Spinal cord (tissue), 4 donors: Measurements from ENCODE around the gene PROCR. TPM values are rescaled to one million over a fixed set of nuclear protein-coding genes. Genes with fewer than 3 reads are reported as not detected.

Experiments
- polyA plus RNA-seq, 2 donors: library from polyadenylated mRNA; unstranded; fragments of 120-200 nt; gene quantifications; one replicate each; pipeline ENCODE4 v1.2.1, GENCODE V29; 2013; ENCODE audit not compliant: insufficient read length in 2 of 2
- small RNA-seq: library from RNA; depleted of rRNA; stranded (forward); fragments of <200 nt; gene quantifications from one replicate; pipeline ENCODE3, GENCODE V24; 2014; ENCODE audit warnings: low replicate concordance
- total RNA-seq, 2 donors: library from RNA; depleted of rRNA in 1 of 2; stranded (reverse); fragments of 120-200 nt in 1 of 2; fragments of >200 nt in 1 of 2; gene quantifications; one replicate each; pipeline versions ENCODE4 v1.2.3 to v1.2.4, GENCODE V29; 2013 to 2014

The PROCR gene
- total and polyA plus RNA-seq, 4 donors: 16.3 to 50.3 (median 17.7) TPM

Small RNA genes within 50 kb of the gene (small RNA-seq; reads per million reads assigned to genes)
- not detected for gene MT1P3
- gene RNA5SP483: not detected

Other genes with a start within 250 kb of the PROCR start
- 10 to 100 TPM; 34.5 to 49.4 TPM for gene GSS, start 216.3 kb upstream of the PROCR start, total RNA-seq
- gene GSS, start 216.3 kb upstream of the PROCR start, polyA plus RNA-seq: 10 to 100 TPM; 44.3 to 51.0 TPM
- gene MYH7B, start 216.2 kb upstream of the PROCR start, total RNA-seq: 1 to 10 TPM in 1 of 2 donors, under 1 TPM in 1; 0.89 to 1.6 TPM
- 1 to 10 TPM; 5.5 to 6.4 TPM for gene MYH7B, start 216.2 kb upstream of the PROCR start, polyA plus RNA-seq
- gene TRPC4AP, start 79.3 kb upstream of the PROCR start, total RNA-seq: 10 to 100 TPM; 35.8 to 56.3 TPM
- 10 to 100 TPM; 78.9 to 82.2 TPM for gene TRPC4AP, start 79.3 kb upstream of the PROCR start, polyA plus RNA-seq
- gene EDEM2, start 24.7 kb upstream of the PROCR start, total RNA-seq: 10 to 100 TPM; 17.2 to 17.4 TPM
- 10 to 100 TPM; 11.6 to 13.3 TPM for gene EDEM2, start 24.7 kb upstream of the PROCR start, polyA plus RNA-seq
- gene MMP24, start 54.6 kb downstream of the PROCR start, total RNA-seq: 10 to 100 TPM; 15.3 to 24.2 TPM
- 10 to 100 TPM; 46.6 to 51.0 TPM for gene MMP24, start 54.6 kb downstream of the PROCR start, polyA plus RNA-seq
- 10 to 100 TPM; 10.1 to 19.1 TPM for gene MMP24OS, start 106.0 kb downstream of the PROCR start, total RNA-seq
- 10 to 100 TPM; 66.5 to 70.6 TPM for gene MMP24OS, start 106.0 kb downstream of the PROCR start, polyA plus RNA-seq
- 100 to 1,000 TPM in 1 of 2 donors, 10 to 100 TPM in 1; 56.2 to 104 TPM for gene EIF6, start 112.7 kb downstream of the PROCR start, total RNA-seq
- gene EIF6, start 112.7 kb downstream of the PROCR start, polyA plus RNA-seq: 100 to 1,000 TPM in 1 of 2 donors, 10 to 100 TPM in 1; 99.8 to 106 TPM
- not detected for gene FAM83C, start 120.4 kb downstream of the PROCR start, total RNA-seq
- gene FAM83C, start 120.4 kb downstream of the PROCR start, polyA plus RNA-seq: under 1 TPM in 1 of 2 donors, not detected in 1; 0.05 TPM
- gene UQCC1, start 239.9 kb downstream of the PROCR start, total RNA-seq: 10 to 100 TPM; 41.8 to 54.1 TPM
- gene UQCC1, start 239.9 kb downstream of the PROCR start, polyA plus RNA-seq: 10 to 100 TPM; 51.0 to 62.8 TPM